H9 (cell line): Measurements from ENCODE around the gene NR2F2. TPM values are rescaled to one million over a fixed set of nuclear protein-coding genes. Genes with fewer than 3 reads are reported as not detected.

Experiments used
- DNase-seq: peaks from one replicate; pipeline ENCODE4 v3.0.0-alpha.2; 2017
- H2AFZ ChIP-seq: one replicate; pipeline ENCODE4 v1.6.1; 2013; ENCODE audit warnings: mild to moderate bottlenecking, low read length, control low read depth, moderate library complexity
- H2AK5ac ChIP-seq: 2 replicates; pipeline ENCODE4 v1.6.1; 2013; ENCODE audit warnings: low read length, control low read depth, mixed read lengths; ENCODE audit not compliant: insufficient read length
- H2BK120ac ChIP-seq: one replicate; pipeline ENCODE4 v1.6.1; 2013; ENCODE audit warnings: low read depth, mild to moderate bottlenecking, low read length, control low read depth, inconsistent platforms; ENCODE audit not compliant: poor library complexity, severe bottlenecking
- H2BK12ac ChIP-seq: 2 replicates; pipeline ENCODE4 v1.6.1; 2013; ENCODE audit warnings: low read length, control low read depth, mixed read lengths, low read depth; ENCODE audit not compliant: insufficient read length
- H2BK15ac ChIP-seq: 2 replicates; pipeline ENCODE4 v1.6.1; 2013; ENCODE audit warnings: low read depth, low read length, control low read depth
- H2BK20ac ChIP-seq: one replicate; pipeline ENCODE4 v1.6.1; 2013; ENCODE audit warnings: low read depth, mild to moderate bottlenecking, low read length, control low read depth, inconsistent platforms; ENCODE audit not compliant: poor library complexity, severe bottlenecking
- H2BK5ac ChIP-seq: 2 replicates; pipeline ENCODE4 v1.6.1; 2013; ENCODE audit warnings: low read length, control low read depth, mixed read lengths; ENCODE audit not compliant: insufficient read length
- H3K14ac ChIP-seq: 2 replicates; pipeline ENCODE4 v1.6.1; 2013; ENCODE audit warnings: low read length, control low read depth; ENCODE audit not compliant: insufficient read depth
- H3K18ac ChIP-seq: 2 replicates; pipeline ENCODE4 v1.6.1; 2013; ENCODE audit warnings: low read depth, mild to moderate bottlenecking, mixed read lengths, low read length, control low read depth; ENCODE audit not compliant: insufficient read length
- H3K23ac ChIP-seq: 2 replicates; pipeline ENCODE4 v1.6.1; 2013; ENCODE audit warnings: low read length, control low read depth, mixed read lengths, low read depth; ENCODE audit not compliant: insufficient read length
- H3K23me2 ChIP-seq: 2 replicates; pipeline ENCODE4 v1.6.1; 2013; ENCODE audit warnings: low read depth, mild to moderate bottlenecking, mixed read lengths, low read length, control low read depth; ENCODE audit not compliant: insufficient read length, poor library complexity, severe bottlenecking
- H3K27ac ChIP-seq: 2 replicates; pipeline ENCODE4 v1.5.1; 2013; ENCODE audit warnings: low read length, control low read depth, mixed read lengths, low read depth; ENCODE audit not compliant: insufficient read length
- H3K27me3 ChIP-seq: 2 replicates; pipeline ENCODE4 v1.6.1; 2013; ENCODE audit warnings: low read length, control low read depth, inconsistent platforms; ENCODE audit not compliant: insufficient read depth
- H3K4ac ChIP-seq: 2 replicates; pipeline ENCODE4 v1.6.1; 2013; ENCODE audit warnings: low read depth, mild to moderate bottlenecking, control low read depth, inconsistent platforms, low read length, moderate library complexity
- H3K4me1 ChIP-seq: 2 replicates; pipeline ENCODE4 v1.6.1; 2013; ENCODE audit warnings: low read length, control low read depth, inconsistent platforms; ENCODE audit not compliant: insufficient read depth
- H3K4me2 ChIP-seq: 2 replicates; pipeline ENCODE4 v1.6.1; 2013; ENCODE audit warnings: low read length, control low read depth, mixed read lengths; ENCODE audit not compliant: insufficient read length, insufficient read depth
- H3K56ac ChIP-seq: 2 replicates; pipeline ENCODE4 v1.6.1; 2013; ENCODE audit warnings: low read depth, mild to moderate bottlenecking, mixed read lengths, low read length, control low read depth; ENCODE audit not compliant: insufficient read length
- H3K79me1 ChIP-seq: 2 replicates; pipeline ENCODE4 v1.6.1; 2013; ENCODE audit warnings: low read depth, mild to moderate bottlenecking, moderate library complexity, low read length, control low read depth, inconsistent platforms; ENCODE audit not compliant: insufficient read depth, poor library complexity, severe bottlenecking
- H3K79me2 ChIP-seq: 2 replicates; pipeline ENCODE4 v1.6.1; 2013; ENCODE audit warnings: low read length, control low read depth, inconsistent platforms; ENCODE audit not compliant: insufficient read depth
- H3K9ac ChIP-seq: 2 replicates; pipeline ENCODE4 v1.6.1; 2013; ENCODE audit warnings: low read length, control low read depth, mixed read lengths; ENCODE audit not compliant: insufficient read length; ENCODE audit errors: extremely low read depth
- H3K9me3 ChIP-seq: one replicate; pipeline ENCODE4 v1.6.1; 2013; ENCODE audit warnings: low read depth, low read length, inconsistent platforms; ENCODE audit not compliant: control insufficient read depth
- H3T11ph ChIP-seq: one replicate; pipeline ENCODE4 v1.6.1; 2013; ENCODE audit warnings: mild to moderate bottlenecking, low read length, control low read depth, inconsistent platforms
- H4K20me1 ChIP-seq: one replicate; pipeline ENCODE4 v1.6.1; 2013; ENCODE audit not compliant: control insufficient read depth, insufficient read length, insufficient read depth
- H4K5ac ChIP-seq: 2 replicates; pipeline ENCODE4 v1.6.1; 2013; ENCODE audit warnings: low read depth, mild to moderate bottlenecking, mixed read lengths, low read length, control low read depth; ENCODE audit not compliant: insufficient read length
- H4K8ac ChIP-seq: replicated peaks from 2 replicates; pipeline ENCODE4 v1.6.1; 2013; ENCODE audit warnings: low read length, control low read depth, mixed read lengths, low read depth; ENCODE audit not compliant: insufficient read length
- H4K91ac ChIP-seq: 2 replicates; pipeline ENCODE4 v1.6.1; 2013; ENCODE audit warnings: low read depth, mild to moderate bottlenecking, moderate library complexity, mixed read lengths, low read length, control low read depth; ENCODE audit not compliant: insufficient read length
- H3K27ac Mint-ChIP-seq, 3 experiments: 2 replicates in 2 of 3; 3 replicates in 1 of 3; pipeline ENCODE4 v1.8.0; 2020 to 2021; ENCODE audit warnings: mixed read lengths in 3 of 3, mild to moderate bottlenecking in 1 of 3, moderate library complexity in 1 of 3
- H3K27me3 Mint-ChIP-seq: 2 replicates; pipeline ENCODE4 v1.8.0; 2021; ENCODE audit warnings: low read depth, mild to moderate bottlenecking, moderate library complexity, mixed read lengths
- H3K36me3 Mint-ChIP-seq, 3 experiments: 2 replicates in 2 of 3; 3 replicates in 1 of 3; pipeline ENCODE4 v1.8.0; 2020 to 2021; ENCODE audit warnings: low read depth in 3 of 3, mixed read lengths in 3 of 3; ENCODE audit not compliant: insufficient read depth in 1 of 3
- H3K4me1 Mint-ChIP-seq, 2 experiments: 2 replicates each; pipeline ENCODE4 v1.8.0; 2020; ENCODE audit warnings: mixed read lengths in 2 of 2
- H3K4me3 Mint-ChIP-seq, 2 experiments: 2 replicates in 1 of 2; 3 replicates in 1 of 2; pipeline ENCODE4 v1.8.0; 2020 to 2021; ENCODE audit warnings: mild to moderate bottlenecking in 2 of 2, mixed read lengths in 2 of 2, moderate library complexity in 1 of 2
- H3K9me3 Mint-ChIP-seq, 2 experiments: 2 replicates in 1 of 2; 3 replicates in 1 of 2; pipeline ENCODE4 v1.8.0; 2020; ENCODE audit warnings: mild to moderate bottlenecking in 2 of 2, mixed read lengths in 2 of 2, moderate library complexity in 1 of 2
- CTCF ChIP-seq: fragments of 200-600 bp; sonication (generic); conservative IDR thresholded peaks from 3 replicates; pipeline ENCODE4 v1.8.0; 2021; ENCODE audit warnings: antibody characterized with exemption, mild to moderate bottlenecking
- WGBS: extraction: QIAGEN DNeasy Blood & Tissue Kit; methylation state at CpG from one replicate; pipeline ENCODE4 v1.1.7; 2013; ENCODE audit warnings: missing lambda C conversion rate, low lambda C conversion rate, mixed read lengths; ENCODE audit not compliant: insufficient read length; ENCODE audit errors: extremely low coverage; 5-methylcytosine and 5-hydroxymethylcytosine counted together
- total RNA-seq: library from RNA; stranded (reverse); gene quantifications from 2 replicates; pipeline ENCODE4 v1.2.1, GENCODE V29; 2021

Gene NR2F2
- total RNA-seq, 1 experiment from 2014 or later = 0.24 TPM

- Histone ChIP-seq H3K4me1 (0 out of 2 replicates have a peak, but pooled peaks cover 2% of the 10 kb centered on the region), H3K23ac (no peak overlapping the region), H3K18ac (no peak overlapping the region), H2BK120ac (no peak overlapping the region), H3K79me1 (no peaks in the 10 kb centered on the region), H4K8ac (no peak overlapping the region), H3K23me2 (peaks cover 3% of the 10 kb centered on the region), H2BK12ac (no peak overlapping the region), H3K79me2 (no peaks in the 10 kb centered on the region), H3K27ac (no peak overlapping the region), H2BK20ac (no peak overlapping the region), H3K4ac (no peak overlapping the region), H3K14ac (no peak overlapping the region), H2BK5ac (no peak overlapping the region), H4K20me1 (no peaks in the 10 kb centered on the region), H3K27me3 (peaks cover 99% of the 10 kb centered on the region), H4K5ac (no peak overlapping the region), H2AFZ (no peak overlapping the region), H2AK5ac (no peak overlapping the region), H3T11ph (no peak overlapping the region), H3K9ac (no peak overlapping the region), H3K4me2 (no peak overlapping the region), H4K91ac (no peak overlapping the region), H3K56ac (no peak overlapping the region), H2BK15ac (no peak overlapping the region), H3K9me3 (no peaks in the 10 kb centered on the region)
- Mint-ChIP-seq H3K36me3 (no peaks in the 10 kb centered on the region; a peak in 1 of 7 replicates), H3K4me1 (peaks cover 24 to 70% of the 10 kb centered on the region in 2 experiments), H3K4me3 (no peak overlapping the region), H3K27me3 (no peaks in the 10 kb centered on the region; the same call in 1 of the 2 replicates), H3K27ac (no peak overlapping the region), H3K9me3 (peaks cover 2 to 3% of the 10 kb centered on the region in 2 experiments; a peak in 2 of 5 replicates)
- WGBS = no CpG with 5 or more reads among the region's 22 CpGs
- no peak for TF ChIP-seq CTCF
- peak; percentile 46 for DNase-seq
These were observed 36.0 kb downstream of the NR2F2 start for GRCh38 chr15:96366526-96366877.
